IPS-18a (cell line): ENCODE data around the gene GPR137.

Experiments used
- H3K27ac ChIP-seq: one replicate; pipeline ENCODE4 v1.5.1; 2013; ENCODE audit warnings: low read length
- H3K27me3 ChIP-seq: one replicate; pipeline ENCODE4 v1.6.1; 2013; ENCODE audit warnings: mild to moderate bottlenecking, low read length; ENCODE audit not compliant: control insufficient read depth, insufficient read depth
- H3K36me3 ChIP-seq: one replicate; pipeline ENCODE4 v1.6.1; 2013; ENCODE audit warnings: low read depth, low read length; ENCODE audit not compliant: control insufficient read depth
- H3K4me1 ChIP-seq: one replicate; pipeline ENCODE4 v1.6.1; 2013; ENCODE audit warnings: low read depth, low read length; ENCODE audit not compliant: control insufficient read depth
- H3K4me3 ChIP-seq: one replicate; pipeline ENCODE4 v1.5.1; 2013; ENCODE audit warnings: low read length
- H3K9ac ChIP-seq: one replicate; pipeline ENCODE4 v1.6.1; 2013; ENCODE audit warnings: mild to moderate bottlenecking, low read length, moderate library complexity
- H3K9me3 ChIP-seq: one replicate; pipeline ENCODE4 v1.6.1; 2013; ENCODE audit warnings: low read depth, low read length; ENCODE audit not compliant: control insufficient read depth

The GPR137 gene

DNA sequence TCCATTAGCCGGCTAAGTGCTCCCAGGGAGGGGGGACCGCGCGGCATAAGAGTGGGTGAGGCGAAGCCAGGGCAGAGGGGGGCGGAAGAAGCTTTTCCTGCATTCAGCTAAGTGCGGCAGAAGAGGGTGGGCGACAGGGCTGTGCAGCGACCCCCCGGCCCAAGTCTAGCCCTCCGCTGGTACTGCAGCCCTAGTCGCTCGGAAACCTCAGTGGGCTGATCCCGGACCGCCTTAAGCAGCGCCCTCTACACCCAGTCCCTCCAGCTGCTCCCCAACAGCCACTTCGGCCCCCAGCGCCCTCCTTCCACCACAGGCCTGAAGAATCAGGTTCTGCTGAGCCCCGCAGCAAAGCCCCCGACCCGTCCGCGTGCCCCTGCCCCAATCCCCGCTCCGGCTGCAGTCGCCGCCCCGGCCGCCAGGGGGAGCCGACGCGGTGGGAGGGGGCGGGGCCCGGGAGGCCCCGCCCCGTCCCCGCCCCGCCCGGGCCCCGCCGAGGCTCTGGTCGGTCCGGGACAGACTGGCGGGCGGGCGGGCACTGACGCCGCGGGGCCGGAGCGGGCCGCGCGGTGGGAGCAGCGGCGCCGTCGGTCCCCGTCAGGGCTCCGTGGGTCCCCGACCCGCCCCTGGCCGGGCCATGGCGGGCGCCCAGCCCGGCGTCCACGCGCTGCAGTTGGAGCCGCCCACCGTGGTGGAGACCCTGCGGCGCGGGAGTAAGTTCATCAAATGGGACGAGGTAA, 34.5 kb upstream of the GPR137 start, which contains the start of gene PLCB3:
TSS of gene PLCB3 (plus strand) at position 515 of the 737 bp plus-strand sequence. CDS start at position 635, 120 bp downstream.
- Histone ChIP-seq H3K4me1 (peaks cover 36% of the 10 kb centered on the region), H3K27me3 (no peaks in the 10 kb centered on the region), H3K9me3 (no peaks in the 10 kb centered on the region), H3K36me3 (peaks cover 17% of the 10 kb centered on the region), H3K27ac (peak within 1 kb of the TSS; percentile 16), H3K9ac (peak within 1 kb of the TSS; percentile 68), H3K4me3 (peak within 1 kb of the TSS; percentile 94)

DNA sequence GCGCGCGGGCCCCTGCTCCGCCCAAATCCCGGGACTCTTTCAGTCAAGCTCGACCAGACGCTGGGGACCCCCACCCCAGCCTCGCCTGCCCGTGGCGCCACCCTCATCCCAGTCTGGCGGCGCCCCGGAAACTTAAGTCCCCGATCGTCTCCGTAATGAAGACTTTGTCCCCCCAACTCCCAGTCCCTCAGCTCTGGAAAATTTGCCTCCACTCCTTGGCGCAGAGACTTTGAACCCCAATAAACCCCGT, 34.0 kb upstream of the GPR137 start:
- Histone ChIP-seq H3K36me3 (peaks cover 22% of the 10 kb centered on the region), H3K4me1 (peaks cover 36% of the 10 kb centered on the region), H3K27ac (no peak overlapping the region)

DNA sequence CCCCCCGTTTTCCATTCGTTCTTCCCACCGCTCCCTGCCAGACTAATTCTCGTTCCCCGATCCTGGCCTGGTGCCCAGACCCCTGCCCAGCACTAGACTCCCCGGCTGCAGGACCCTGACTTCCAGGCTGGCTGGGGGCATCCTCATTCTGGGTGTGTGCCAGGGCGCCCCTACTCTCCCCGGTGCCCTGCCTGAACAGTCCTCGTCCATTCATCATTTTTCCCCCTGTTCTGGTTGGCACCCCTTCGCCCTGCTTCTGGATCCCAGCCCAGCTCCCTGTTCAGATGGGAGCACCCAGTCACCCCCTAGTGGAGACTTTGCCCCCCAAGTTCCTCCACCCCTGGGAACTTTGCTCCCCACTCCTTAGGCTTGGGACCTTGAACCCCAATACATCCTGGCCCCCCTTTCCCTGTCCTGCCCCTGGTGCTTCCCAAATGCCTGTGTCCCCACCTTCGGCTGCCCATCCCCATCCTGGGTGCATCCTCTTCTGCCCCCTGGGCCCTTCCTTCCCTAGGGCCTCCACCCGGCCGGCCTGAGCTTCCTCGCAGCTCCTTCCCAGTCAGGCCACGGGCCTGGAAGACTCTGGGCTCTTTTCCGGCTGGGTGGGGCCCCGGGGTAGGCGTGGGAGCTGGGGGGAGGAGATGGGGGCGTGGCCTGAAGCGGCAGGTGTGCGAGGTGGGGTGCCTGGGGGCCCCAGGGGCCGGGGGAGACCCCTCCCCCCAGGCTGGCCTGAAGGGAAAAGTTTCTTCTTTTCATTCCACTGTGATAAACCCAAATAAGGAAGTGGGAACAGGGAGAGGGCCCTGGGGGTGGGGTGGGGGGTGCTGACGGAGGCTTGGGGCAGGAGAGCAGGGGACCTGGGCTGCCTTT, 33.4 kb upstream of the GPR137 start:
- Histone ChIP-seq H3K27me3 (no peaks in the 10 kb centered on the region), H3K27ac (no peak overlapping the region), H3K36me3 (peaks cover 22% of the 10 kb centered on the region), H3K4me1 (peaks cover 36% of the 10 kb centered on the region), H3K9me3 (no peaks in the 10 kb centered on the region), H3K4me3 (peak overlapping the region; percentile 82), H3K9ac (peak overlapping the region; percentile 68)

More for the DNA sequence above, 34.0 kb upstream of the GPR137 start:
- no peaks in the 10 kb centered on the region for H3K9me3 ChIP-seq
- H3K27me3 ChIP-seq = no peaks in the 10 kb centered on the region
- H3K9ac ChIP-seq = peak overlapping the region; percentile 68
- peak overlapping the region; percentile 82 for H3K4me3 ChIP-seq

DNA sequence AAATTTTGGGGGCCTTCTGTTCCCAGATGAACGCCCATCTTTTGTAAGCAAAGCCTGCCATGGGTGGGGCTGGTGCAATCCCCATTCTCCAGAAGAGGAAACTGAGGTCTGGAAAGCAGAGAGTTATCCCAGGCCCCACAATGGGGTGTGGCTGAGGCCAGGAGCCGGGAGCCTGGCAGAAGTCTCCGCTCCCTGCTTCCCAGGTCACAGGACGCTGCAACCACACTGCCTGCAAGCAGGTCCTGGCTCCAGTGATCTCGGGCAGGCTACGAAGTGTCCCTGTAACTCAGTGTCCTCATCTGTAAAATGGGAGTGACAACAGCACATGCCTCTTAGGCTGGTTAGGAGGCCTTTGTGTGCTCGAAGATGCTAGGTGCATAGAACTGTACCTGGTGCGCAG, 32.6 kb upstream of the GPR137 start:
- no peaks in the 10 kb centered on the region for H3K27me3 ChIP-seq
- peak overlapping the region; percentile 68 for H3K9ac ChIP-seq
- peaks cover 25% of the 10 kb centered on the region for H3K36me3 ChIP-seq
- no peak overlapping the region for H3K27ac ChIP-seq
- peak overlapping the region; percentile 82 for H3K4me3 ChIP-seq
- H3K4me1 ChIP-seq = peaks cover 30% of the 10 kb centered on the region
- H3K9me3 ChIP-seq = no peaks in the 10 kb centered on the region

DNA sequence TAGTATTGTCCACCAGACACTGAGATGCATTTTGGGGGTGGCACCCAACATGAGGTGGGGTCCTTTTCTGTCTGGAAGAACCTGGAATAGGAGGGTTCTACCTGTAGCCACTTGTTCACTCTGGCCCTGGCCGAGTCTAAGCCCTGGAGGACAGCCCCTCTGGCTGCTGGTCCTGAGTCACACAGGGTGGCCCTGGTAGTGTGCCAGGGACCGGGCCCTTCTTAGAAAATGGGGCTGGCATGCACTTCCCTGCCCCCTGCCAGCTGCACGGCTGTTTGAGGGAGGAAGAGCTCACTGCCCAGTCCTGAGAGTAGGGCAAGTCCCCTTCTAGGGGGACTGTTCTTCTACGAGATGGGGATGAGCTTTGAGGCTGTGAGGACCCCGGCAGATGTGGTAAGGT, 32.2 kb upstream of the GPR137 start:
- peaks cover 28% of the 10 kb centered on the region for H3K36me3 ChIP-seq
- no peak overlapping the region for H3K27ac ChIP-seq
- H3K27me3 ChIP-seq = no peaks in the 10 kb centered on the region
- no peaks in the 10 kb centered on the region for H3K9me3 ChIP-seq
- H3K9ac ChIP-seq = no peak overlapping the region
- peaks cover 26% of the 10 kb centered on the region for H3K4me1 ChIP-seq
- H3K4me3 ChIP-seq = no peak overlapping the region

DNA sequence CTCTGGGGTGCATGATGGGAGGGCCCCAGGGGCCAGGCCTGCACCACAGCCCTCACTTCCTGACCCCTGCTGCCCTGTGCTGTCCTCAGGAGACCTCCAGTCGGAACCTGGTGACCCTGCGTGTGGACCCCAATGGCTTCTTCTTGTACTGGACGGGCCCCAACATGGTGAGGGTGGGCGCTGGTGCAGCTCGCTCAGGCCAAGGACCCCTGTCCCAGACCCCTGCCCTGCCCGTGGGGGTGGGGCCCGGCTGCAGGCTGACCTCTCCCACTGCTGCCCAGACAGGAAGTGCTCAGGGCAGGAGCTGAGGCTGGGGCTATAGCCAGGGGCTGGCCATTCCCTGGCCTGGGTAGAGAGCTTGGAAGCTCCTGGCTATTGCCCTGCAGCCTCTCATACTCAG, 31.3 kb upstream of the GPR137 start:
- H3K36me3 ChIP-seq = peaks cover 32% of the 10 kb centered on the region
- H3K27ac ChIP-seq = no peak overlapping the region

DNA sequence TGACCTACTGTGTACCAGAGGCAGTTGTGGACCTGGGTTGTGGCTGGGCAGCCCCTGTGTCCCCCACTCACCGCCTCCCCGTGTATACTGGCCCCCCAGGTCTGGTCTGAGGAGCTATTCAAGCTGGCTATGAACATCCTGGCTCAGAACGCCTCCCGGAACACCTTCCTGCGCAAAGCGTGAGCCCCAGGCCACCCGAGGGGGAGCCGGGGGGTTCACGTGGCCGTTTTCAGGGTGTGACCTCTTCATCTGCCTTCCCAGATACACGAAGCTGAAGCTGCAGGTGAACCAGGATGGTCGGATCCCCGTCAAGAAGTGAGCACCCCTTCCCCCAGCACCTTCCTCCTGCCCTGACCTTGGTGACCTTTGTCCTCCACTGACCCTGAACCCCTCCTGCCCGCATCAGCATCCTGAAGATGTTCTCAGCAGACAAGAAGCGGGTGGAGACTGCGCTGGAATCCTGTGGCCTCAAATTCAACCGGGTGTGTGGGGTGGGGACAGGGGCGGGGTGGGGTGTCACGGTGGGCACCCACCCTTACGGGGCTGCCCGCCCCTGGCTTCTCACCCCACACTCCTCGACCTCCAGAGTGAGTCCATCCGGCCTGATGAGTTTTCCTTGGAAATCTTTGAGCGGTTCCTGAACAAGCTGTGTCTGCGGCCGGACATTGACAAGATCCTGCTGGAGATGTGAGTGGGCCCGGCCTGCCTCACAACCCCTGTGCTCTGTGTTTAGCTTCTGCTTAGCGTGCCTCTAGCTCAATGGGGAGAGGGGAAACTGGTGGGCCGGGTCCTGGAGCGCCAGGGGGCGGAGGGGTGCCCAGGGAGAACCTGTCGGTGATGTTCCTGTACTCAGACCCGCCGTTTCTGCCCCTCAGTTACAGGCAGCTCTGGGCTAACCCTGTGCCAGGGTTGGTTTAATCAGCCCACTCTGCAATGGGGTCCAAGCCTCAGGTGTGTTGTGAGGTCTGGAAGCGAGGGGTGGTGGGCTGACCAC, 30.2 kb upstream of the GPR137 start:
- peaks cover 7% of the 10 kb centered on the region for H3K4me1 ChIP-seq
- no peak overlapping the region for H3K4me3 ChIP-seq
- H3K9me3 ChIP-seq = no peaks in the 10 kb centered on the region
- H3K27me3 ChIP-seq = no peaks in the 10 kb centered on the region
- H3K27ac ChIP-seq = no peak overlapping the region
- peaks cover 42% of the 10 kb centered on the region for H3K36me3 ChIP-seq
- H3K9ac ChIP-seq = no peak overlapping the region

More for the DNA sequence above, 31.3 kb upstream of the GPR137 start:
- Histone ChIP-seq H3K4me3 (no peak overlapping the region), H3K27me3 (no peaks in the 10 kb centered on the region), H3K4me1 (peaks cover 17% of the 10 kb centered on the region), H3K9me3 (no peaks in the 10 kb centered on the region), H3K9ac (no peak overlapping the region)

DNA sequence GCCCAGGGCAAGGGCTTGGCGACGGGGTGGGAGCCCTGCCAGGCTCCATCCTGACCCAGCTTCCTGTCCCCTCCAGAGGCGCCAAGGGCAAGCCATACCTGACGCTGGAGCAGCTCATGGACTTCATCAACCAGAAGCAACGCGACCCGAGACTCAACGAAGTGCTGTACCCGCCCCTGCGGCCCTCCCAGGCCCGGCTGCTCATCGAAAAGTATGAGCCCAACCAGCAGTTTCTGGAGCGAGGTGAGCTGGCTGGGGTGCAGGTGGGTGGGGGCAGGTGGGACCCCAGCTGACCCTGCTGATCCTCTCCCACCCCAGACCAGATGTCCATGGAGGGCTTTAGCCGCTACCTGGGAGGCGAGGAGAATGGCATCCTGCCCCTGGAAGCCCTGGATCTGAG, 29.3 kb upstream of the GPR137 start:
- Histone ChIP-seq H3K27ac (no peak overlapping the region), H3K9me3 (no peaks in the 10 kb centered on the region), H3K4me3 (no peak overlapping the region), H3K27me3 (no peaks in the 10 kb centered on the region), H3K36me3 (peaks cover 46% of the 10 kb centered on the region), H3K9ac (no peak overlapping the region), H3K4me1 (peaks cover 4% of the 10 kb centered on the region)

DNA sequence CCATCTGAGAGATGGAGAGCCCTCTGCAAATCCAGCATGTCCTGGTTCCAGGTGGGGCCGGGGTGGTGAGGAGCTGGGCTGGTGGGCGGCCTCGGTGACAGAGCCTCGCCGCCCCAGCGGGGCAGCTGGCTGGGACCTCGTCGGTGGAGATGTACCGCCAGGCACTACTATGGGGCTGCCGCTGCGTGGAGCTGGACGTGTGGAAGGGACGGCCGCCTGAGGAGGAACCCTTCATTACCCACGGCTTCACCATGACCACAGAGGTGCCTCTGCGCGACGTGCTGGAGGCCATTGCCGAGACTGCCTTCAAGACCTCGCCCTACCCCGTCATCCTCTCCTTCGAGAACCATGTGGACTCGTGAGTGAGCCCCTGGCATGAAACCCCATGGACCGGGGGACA, 27.3 kb upstream of the GPR137 start:
- Histone ChIP-seq H3K27me3 (no peaks in the 10 kb centered on the region), H3K4me1 (peaks cover 2% of the 10 kb centered on the region), H3K9me3 (no peaks in the 10 kb centered on the region), H3K4me3 (no peak overlapping the region), H3K36me3 (peaks cover 64% of the 10 kb centered on the region), H3K27ac (no peak overlapping the region), H3K9ac (no peak overlapping the region)

DNA sequence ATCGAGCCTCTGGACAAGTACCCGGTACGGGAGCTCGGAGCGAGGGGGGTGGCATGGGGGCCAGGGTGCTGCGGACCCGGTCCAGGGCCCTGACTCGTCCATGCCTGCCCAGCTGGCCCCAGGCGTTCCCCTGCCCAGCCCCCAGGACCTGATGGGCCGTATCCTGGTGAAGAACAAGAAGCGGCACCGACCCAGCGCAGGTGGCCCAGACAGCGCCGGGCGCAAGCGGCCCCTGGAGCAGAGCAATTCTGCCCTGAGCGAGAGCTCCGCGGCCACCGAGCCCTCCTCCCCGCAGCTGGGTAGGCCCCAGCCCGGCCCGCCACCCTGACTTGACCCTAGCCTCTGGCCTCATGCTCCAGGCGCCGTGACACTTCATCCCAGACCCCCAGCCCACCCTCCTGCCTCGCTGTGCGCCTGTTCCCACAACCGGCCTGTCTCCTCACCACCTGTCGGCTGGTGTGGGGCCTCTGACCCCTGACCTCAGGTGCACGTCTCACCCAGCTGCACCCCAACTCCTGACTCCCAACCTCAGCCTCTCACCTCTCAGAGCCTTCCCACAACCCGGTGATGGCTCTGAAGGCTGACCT, 26.6 kb upstream of the GPR137 start:
- no peak overlapping the region for H3K27ac ChIP-seq
- no peaks in the 10 kb centered on the region for H3K9me3 ChIP-seq
- H3K4me1 ChIP-seq = peaks cover 2% of the 10 kb centered on the region
- H3K4me3 ChIP-seq = no peak overlapping the region
- peaks cover 64% of the 10 kb centered on the region for H3K36me3 ChIP-seq
- no peaks in the 10 kb centered on the region for H3K27me3 ChIP-seq
- H3K9ac ChIP-seq = no peak overlapping the region
